Motor neuron (in vitro differentiated cells): ENCODE measurements around the gene TENM3. TPM values are rescaled to one million over a fixed set of nuclear protein-coding genes. Genes with fewer than 3 reads are reported as not detected.

Experiments
- ATAC-seq, 8 experiments: fragments of 200-7000 bp; cut with Tn5 transposase; replicated peaks in 6 of 8; 2 replicates each; pipeline ENCODE4 v1.8.0; 2021; ENCODE audit warnings: mild to moderate bottlenecking in 8 of 8, moderate library complexity in 8 of 8
- H3K27ac ChIP-seq, 2 donors: fragments of 250-450 bp; sonication (Bioruptor Pico); 2 replicates each; pipeline ENCODE4 v1.9.0; 2021; ENCODE audit warnings: antibody characterized with exemption in 2 of 2, mild to moderate bottlenecking in 2 of 2, moderate library complexity in 1 of 2
- H3K4me1 ChIP-seq, 2 donors: fragments of 250-450 bp; sonication (Bioruptor Pico); replicated peaks in 1 of 2; 2 replicates each; pipeline ENCODE4 v1.6.1; 2021; ENCODE audit warnings: antibody characterized with exemption in 2 of 2, mild to moderate bottlenecking in 2 of 2, moderate library complexity in 1 of 2
- H3K4me3 ChIP-seq, 5 donors: fragments of 250-450 bp; sonication (Bioruptor Pico); 2 replicates each; pipeline ENCODE4 v1.9.0; 2021; ENCODE audit warnings: antibody characterized with exemption in 5 of 5, mild to moderate bottlenecking in 5 of 5, moderate library complexity in 4 of 5
- WGBS, 10 experiments: fragments of 450-650 bp; shearing (Covaris generic); methylation state at CpG; one replicate each; pipeline ENCODE4 v1.0.0; 2022; 5-methylcytosine and 5-hydroxymethylcytosine counted together
- in situ Hi-C, 9 experiments: fragments of 400-800 bp; cut with MboI; loops; one replicate each; pipeline ENCODE4 v1.15.0; 2021; ENCODE audit warnings: low sequenced_read_pairs in 9 of 9, low pct_unique_long_range_greater_than_20kb in 2 of 9; ENCODE audit not compliant: unreplicated experiment in 9 of 9
- total RNA-seq, 8 experiments: library from RNA; unstranded; fragments of 300-600 nt; gene quantifications; 2 replicates each; pipeline versions ENCODE4 v1.2.3 to v1.2.4, GENCODE V29; 2022

Gene TENM3
- total RNA-seq, 8 experiments from 2014 or later = 9.1 to 129 (median 42.0) TPM

- 47 to 100% (median 84%) methylated on average over 1 to 2 of the region's 2 CpGs; no CpG with 5 or more reads in 2 of the 10 experiments for WGBS, 10 experiments
- Histone ChIP-seq H3K4me1 (peaks cover 7 to 20% of the 10 kb centered on the region in 2 donors), H3K27ac (no peak overlapping the region), H3K4me3 (no peak overlapping the region)
- ATAC-seq = no peak
- in situ Hi-C loops = no loop called here
These were observed 267.6 kb downstream of the TENM3 start for GRCh38 chr4:182510836-182511235.

- Histone ChIP-seq H3K4me1 (peaks cover 7 to 16% of the 10 kb centered on the region in 2 donors), H3K27ac (no peak overlapping the region), H3K4me3 (no peak overlapping the region)
- ATAC-seq = peak in 3 of 8 experiments; percentile 32 to 59 (median 56)
- in situ Hi-C loops = no loop called here
- 50 to 100% (median 63%) methylated on average over 1 to 6 of the region's 6 CpGs; no CpG with 5 or more reads in 1 of the 10 experiments for WGBS, 10 experiments
These were observed 270.5 kb downstream of the TENM3 start for GRCh38 chr4:182513587-182514291.

- no peak for ATAC-seq
- H3K4me1 ChIP-seq = peaks cover 6 to 10% of the 10 kb centered on the region in 2 donors
- in situ Hi-C loops = no loop called here
- no peak overlapping the region for H3K27ac ChIP-seq
- H3K4me3 ChIP-seq = no peak overlapping the region
- 0 to 60% (median 16%) methylated on average over 1 of the region's 1 CpG; no CpG with 5 or more reads in 6 of the 10 experiments for WGBS, 10 experiments
These were observed 275.2 kb downstream of the TENM3 start for GRCh38 chr4:182518421-182518820.

DNA sequence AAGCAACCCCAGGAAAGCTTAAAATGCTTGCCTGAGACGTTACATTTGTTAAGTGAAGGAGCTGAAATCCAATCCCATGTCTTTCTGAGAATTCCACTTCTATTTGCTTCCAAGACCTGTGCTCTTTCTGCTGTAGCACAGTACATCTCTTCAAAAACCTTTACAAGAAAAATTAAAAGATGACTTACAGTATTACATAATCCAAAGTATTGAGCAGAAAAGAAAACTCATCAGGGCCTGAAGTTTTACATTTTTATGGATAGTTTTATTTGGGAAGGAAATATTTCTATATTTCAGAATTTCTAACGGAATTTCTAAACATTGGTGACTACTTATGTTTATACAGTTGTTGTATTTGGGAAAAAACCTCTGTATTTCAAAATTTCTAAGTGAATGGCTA lies 276.3 kb downstream of the TENM3 start:
- Histone ChIP-seq H3K4me1 (no peaks in the 10 kb centered on the region), H3K27ac (no peak overlapping the region), H3K4me3 (no peak overlapping the region)
- in situ Hi-C loops = no loop called here
- 0 to 100% (median 89%) methylated on average over 1 to 2 of the region's 2 CpGs; no CpG with 5 or more reads in 2 of the 10 experiments for WGBS, 10 experiments
- no peak for ATAC-seq

DNA sequence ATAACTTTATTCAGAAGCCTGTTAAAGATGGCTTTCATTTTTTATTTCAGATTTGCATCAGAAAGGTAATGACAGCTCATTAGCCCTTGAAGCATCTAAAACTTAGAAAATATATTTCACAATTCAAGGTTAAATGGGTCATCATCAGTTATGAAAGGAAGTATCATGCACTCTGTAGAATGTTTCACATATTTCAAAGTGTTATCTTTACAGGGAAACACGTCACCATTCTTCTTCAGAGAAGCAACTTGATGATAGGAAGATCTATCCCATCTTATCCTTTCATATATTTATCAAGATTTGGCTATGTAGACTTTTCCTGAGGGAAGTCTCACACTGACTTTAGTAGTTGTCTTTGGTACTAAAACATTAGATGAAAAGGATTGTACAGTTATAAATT lies 277.8 kb downstream of the TENM3 start:
- no peak overlapping the region for H3K27ac ChIP-seq
- no peak overlapping the region for H3K4me3 ChIP-seq
- ATAC-seq = no peak
- no peaks in the 10 kb centered on the region for H3K4me1 ChIP-seq
- in situ Hi-C loops = no loop called here
- WGBS, 10 experiments = 0 to 100% (median 96%) methylated on average over 1 of the region's 1 CpG; no CpG with 5 or more reads in 4 of the 10 experiments

DNA sequence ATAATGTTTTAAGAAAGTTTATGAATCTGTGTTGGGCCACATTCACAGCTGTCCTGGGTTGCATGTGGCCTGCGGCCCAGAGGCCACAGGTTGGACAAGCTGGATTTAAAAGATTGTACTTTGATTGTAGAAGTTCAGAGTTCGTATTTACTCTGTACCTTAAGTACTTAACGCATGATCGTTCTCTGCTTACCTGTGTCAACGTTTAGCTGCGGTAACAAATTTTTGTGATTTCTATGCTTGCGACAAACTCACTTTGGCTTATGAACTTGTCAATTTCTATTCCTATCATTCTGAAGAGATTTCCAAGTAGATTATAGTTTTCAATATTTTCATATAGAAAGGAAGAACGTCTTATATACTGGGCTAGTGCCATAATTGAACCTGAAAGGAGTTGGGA lies 285.6 kb downstream of the TENM3 start:
- H3K4me1 ChIP-seq = peaks cover 1 to 4% of the 10 kb centered on the region in 2 donors
- in situ Hi-C loops = no loop called here
- ATAC-seq = no peak
- H3K4me3 ChIP-seq = no peak overlapping the region
- H3K27ac ChIP-seq = no peak overlapping the region
- WGBS, 10 experiments = 58 to 100% (median 95%) methylated on average over 1 to 8 of the region's 8 CpGs; no CpG with 5 or more reads in 1 of the 10 experiments

DNA sequence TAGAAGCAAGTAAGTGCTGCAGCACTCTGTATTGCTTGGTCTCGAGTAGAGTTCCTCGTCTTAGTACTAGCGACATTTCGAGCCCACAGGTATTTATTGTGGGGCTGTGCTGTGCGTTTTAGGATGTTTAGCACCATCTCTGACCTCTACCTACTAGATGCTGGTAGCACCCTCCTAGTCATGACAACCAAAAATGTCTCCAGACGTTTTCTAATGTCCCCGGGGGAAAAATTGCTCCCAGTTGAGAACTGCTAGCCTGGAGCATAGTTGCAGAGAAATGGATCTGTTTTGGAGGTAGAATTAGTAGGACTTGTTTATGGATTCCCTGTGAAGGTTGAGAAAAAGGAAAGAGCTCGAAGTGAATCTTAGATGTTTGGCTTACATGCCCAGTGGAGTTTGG lies 287.2 kb downstream of the TENM3 start:
- ATAC-seq = no peak
- no peak overlapping the region for H3K27ac ChIP-seq
- in situ Hi-C loops = no loop called here

DNA sequence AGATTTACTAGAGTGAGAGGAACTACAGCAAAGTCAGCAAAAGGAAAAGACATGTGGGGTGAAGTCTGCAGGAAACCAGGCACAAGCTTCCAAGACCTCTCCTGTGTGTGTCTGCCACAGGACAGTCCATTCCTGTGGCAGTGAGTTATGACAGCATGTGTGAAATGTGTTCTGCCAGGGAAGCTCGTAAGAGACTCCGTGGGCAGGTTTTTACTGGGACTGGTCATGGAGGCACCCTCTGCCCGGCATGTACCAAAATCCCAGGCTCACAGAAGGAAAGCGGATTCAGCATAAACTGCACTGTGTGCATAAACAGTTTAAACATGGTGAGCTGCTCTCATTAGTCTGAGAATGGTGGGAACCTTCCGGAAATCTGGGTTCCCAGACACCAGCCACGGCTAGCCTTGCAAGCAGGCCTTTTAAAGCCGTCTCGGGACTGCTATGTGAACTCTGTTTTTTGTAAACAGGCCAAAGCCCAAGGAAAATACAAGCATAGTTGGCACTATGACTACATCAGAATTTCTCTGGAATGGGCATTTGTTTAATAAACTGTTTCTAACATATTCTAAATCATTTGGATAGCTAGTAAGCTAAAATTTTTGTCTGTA lies 288.5 kb downstream of the TENM3 start:
- no peak overlapping the region for H3K4me3 ChIP-seq
- peak in 2 of 8 experiments; percentile 9 to 21 for ATAC-seq
- 11 to 95% (median 80%) methylated on average over 1 to 8 of the region's 8 CpGs; no CpG with 5 or more reads in 3 of the 10 experiments for WGBS, 10 experiments
- H3K4me1 ChIP-seq = peaks cover 15 to 20% of the 10 kb centered on the region in 2 donors
- in situ Hi-C loops = no loop called here
- no peak overlapping the region for H3K27ac ChIP-seq

More for the DNA sequence above, 287.2 kb downstream of the TENM3 start:
- H3K4me3 ChIP-seq = no peak overlapping the region
- H3K4me1 ChIP-seq = peaks cover 7 to 16% of the 10 kb centered on the region in 2 donors
- 33 to 97% (median 89%) methylated on average over 1 to 8 of the region's 8 CpGs; no CpG with 5 or more reads in 2 of the 10 experiments for WGBS, 10 experiments

DNA sequence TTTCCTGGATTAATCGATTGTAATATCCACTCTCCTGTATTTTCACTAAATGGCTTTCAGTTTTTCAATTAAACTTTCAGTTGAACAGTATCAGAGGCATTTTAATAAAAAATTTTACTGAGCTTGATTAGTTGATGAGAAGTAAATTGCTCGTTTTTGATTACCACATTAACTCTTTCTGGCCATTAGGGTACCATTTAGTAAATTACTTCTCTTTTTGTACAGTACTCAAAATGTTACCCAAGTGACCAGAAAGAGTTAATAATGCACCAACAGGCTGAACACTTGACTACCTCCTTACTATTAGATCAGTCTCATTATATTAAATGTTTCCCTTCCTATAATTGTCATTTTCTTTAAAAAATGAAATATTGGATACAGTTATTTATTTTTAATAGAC lies 289.2 kb downstream of the TENM3 start:
- in situ Hi-C loops = no loop called here
- 8 to 100% (median 80%) methylated on average over 1 to 2 of the region's 2 CpGs for WGBS, 10 experiments

DNA sequence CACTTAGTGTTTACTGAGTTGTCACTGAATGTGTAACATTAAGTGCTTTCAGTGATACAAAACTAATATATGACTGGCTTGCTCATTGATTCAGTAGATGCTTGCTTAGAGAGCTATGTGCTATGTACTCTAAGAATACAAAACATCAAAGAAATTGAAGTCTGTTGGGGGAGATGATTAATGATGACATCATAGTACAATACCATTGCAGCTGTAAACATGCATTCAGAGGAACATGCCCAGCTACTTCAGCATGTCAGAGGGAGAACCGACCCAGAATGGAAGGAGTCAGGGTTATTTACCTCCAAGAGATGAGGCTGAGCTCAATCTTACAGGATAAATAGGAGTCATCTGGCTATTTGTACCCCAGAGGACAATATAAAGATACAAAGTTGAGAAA lies 290.8 kb downstream of the TENM3 start:
- H3K27ac ChIP-seq = no peak overlapping the region
- peak in 6 of 8 experiments; percentile 69 to 84 (median 81) for ATAC-seq
- WGBS, 10 experiments = 0 to 100% (median 0%) methylated on average over 1 of the region's 1 CpG; no CpG with 5 or more reads in 2 of the 10 experiments
- peaks cover 30 to 43% of the 10 kb centered on the region in 2 donors for H3K4me1 ChIP-seq
- in situ Hi-C loops = no loop called here
- H3K4me3 ChIP-seq = no peak overlapping the region

More for the DNA sequence above, 289.2 kb downstream of the TENM3 start:
- no peak overlapping the region for H3K27ac ChIP-seq
- H3K4me3 ChIP-seq = no peak overlapping the region
- no peak for ATAC-seq
- H3K4me1 ChIP-seq = peaks cover 17 to 28% of the 10 kb centered on the region in 2 donors

DNA sequence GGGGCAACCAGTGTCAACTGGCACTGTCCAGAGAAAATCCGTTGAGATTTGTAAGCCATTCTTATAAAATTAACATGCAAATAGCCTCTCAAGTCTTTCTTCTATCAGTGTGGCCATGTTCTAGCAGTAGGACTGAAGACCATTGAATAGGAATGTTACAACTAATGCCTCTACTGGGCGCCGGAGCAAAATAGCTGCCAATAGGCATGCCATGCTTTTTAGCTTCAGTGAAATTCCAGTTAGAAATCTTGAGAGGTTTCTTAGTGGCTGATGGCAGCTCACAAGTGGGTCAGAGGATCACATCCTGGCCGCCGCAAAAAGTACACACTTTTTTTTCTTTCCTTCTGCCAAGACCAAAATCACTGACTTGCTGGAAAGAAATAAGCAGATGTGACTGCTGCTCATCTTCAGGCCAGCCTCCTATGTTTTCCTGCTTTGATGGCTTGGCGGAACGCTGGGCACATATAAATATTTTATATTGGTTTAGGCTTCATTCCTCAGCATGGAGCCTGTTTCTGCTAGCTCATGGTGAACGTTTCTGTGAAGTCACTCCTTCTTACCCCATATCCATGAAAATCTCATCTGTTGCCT lies 293.1 kb downstream of the TENM3 start:
- in situ Hi-C loops = no loop called here
- Histone ChIP-seq H3K4me1 (peaks cover 30 to 43% of the 10 kb centered on the region in 2 donors), H3K27ac (no peak overlapping the region), H3K4me3 (no peak overlapping the region)
- WGBS, 10 experiments = 27 to 71% (median 43%) methylated on average over 1 to 8 of the region's 8 CpGs
- peak in 2 of 8 experiments; percentile 21 to 37 for ATAC-seq

- Histone ChIP-seq H3K27ac (no peak overlapping the region), H3K4me1 (peaks cover 30 to 43% of the 10 kb centered on the region in 2 donors), H3K4me3 (no peak overlapping the region)
- in situ Hi-C loops = no loop called here
- WGBS, 10 experiments = 5 to 41% (median 20%) methylated on average over 6 to 10 of the region's 10 CpGs
- peak in 3 of 8 experiments; percentile 14 to 78 (median 54) for ATAC-seq
These were observed 294.0 kb downstream of the TENM3 start for GRCh38 chr4:182537031-182537795.
